Mesenchymal stem cell (in vitro differentiated cells and primary cell): Measurements from ENCODE around the gene TMEM94.

Experiments
- DNase-seq: peaks from one replicate; pipeline ENCODE4 v3.0.0-alpha.2; 2013
- H2AFZ ChIP-seq: one replicate; pipeline ENCODE4 v1.6.1; 2013; ENCODE audit warnings: low read depth, mild to moderate bottlenecking, control low read depth, inconsistent platforms, low read length, moderate library complexity
- H2AK5ac ChIP-seq: 2 replicates; pipeline ENCODE4 v1.6.1; 2013; ENCODE audit warnings: low read length, moderate library complexity, mild to moderate bottlenecking, inconsistent platforms; ENCODE audit not compliant: severe bottlenecking
- H2BK120ac ChIP-seq: one replicate; pipeline ENCODE4 v1.6.1; 2013; ENCODE audit warnings: low read depth, mild to moderate bottlenecking, inconsistent platforms, low read length, moderate library complexity
- H2BK12ac ChIP-seq, 2 experiments: one replicate each; pipeline ENCODE4 v1.6.1; 2013; ENCODE audit warnings: inconsistent platforms in 2 of 2, low read length in 2 of 2, mild to moderate bottlenecking in 2 of 2, moderate library complexity in 2 of 2, control low read depth in 1 of 2
- H2BK15ac ChIP-seq: one replicate; pipeline ENCODE4 v1.6.1; 2013; ENCODE audit warnings: mild to moderate bottlenecking, low read depth, inconsistent platforms; ENCODE audit not compliant: poor library complexity, severe bottlenecking
- H2BK5ac ChIP-seq: 2 replicates; pipeline ENCODE4 v1.6.1; 2013; ENCODE audit warnings: low read depth, mild to moderate bottlenecking, low read length, control low read depth, inconsistent platforms; ENCODE audit not compliant: poor library complexity, severe bottlenecking
- H3K14ac ChIP-seq, 2 experiments: one replicate each; pipeline ENCODE4 v1.6.1; 2013; ENCODE audit warnings: inconsistent platforms in 2 of 2, low read length in 2 of 2, control low read depth in 1 of 2, mild to moderate bottlenecking in 1 of 2, moderate library complexity in 1 of 2
- H3K18ac ChIP-seq, 2 experiments: one replicate each; pipeline ENCODE4 v1.6.1; 2013; ENCODE audit warnings: inconsistent platforms in 2 of 2, low read length in 2 of 2, control low read depth in 1 of 2, low read depth in 1 of 2, mild to moderate bottlenecking in 1 of 2
- H3K23ac ChIP-seq, 2 experiments: one replicate each; pipeline ENCODE4 v1.6.1; 2013; ENCODE audit warnings: inconsistent platforms in 2 of 2, low read length in 2 of 2, mild to moderate bottlenecking in 2 of 2, moderate library complexity in 2 of 2, control low read depth in 1 of 2
- H3K27ac ChIP-seq: 2 replicates; pipeline ENCODE4 v1.5.1; 2013; ENCODE audit warnings: mild to moderate bottlenecking, moderate library complexity, low read length, control low read depth, inconsistent platforms; ENCODE audit not compliant: poor library complexity, severe bottlenecking
- H3K27me3 ChIP-seq, 2 experiments: 2 replicates each; pipeline versions ENCODE4 v1.6.1 to v1.7.0; 2013; ENCODE audit warnings: low read length in 2 of 2, mild to moderate bottlenecking in 2 of 2, moderate library complexity in 2 of 2, control low read depth in 1 of 2, inconsistent platforms in 1 of 2; ENCODE audit not compliant: control insufficient read depth in 1 of 2, insufficient read depth in 1 of 2
- H3K36me3 ChIP-seq, 2 experiments: 2 replicates each; pipeline versions ENCODE4 v1.6.1 to v1.7.0; 2013; ENCODE audit warnings: low read length in 2 of 2, control low read depth in 1 of 2, inconsistent platforms in 1 of 2, low read depth in 1 of 2, mild to moderate bottlenecking in 1 of 2; ENCODE audit not compliant: insufficient read depth in 2 of 2, control insufficient read depth in 1 of 2
- H3K4ac ChIP-seq, 2 experiments: one replicate each; pipeline ENCODE4 v1.6.1; 2013; ENCODE audit warnings: inconsistent platforms in 2 of 2, low read length in 2 of 2, mild to moderate bottlenecking in 2 of 2, moderate library complexity in 2 of 2, control low read depth in 1 of 2, low read depth in 1 of 2
- H3K4me1 ChIP-seq: 2 replicates; pipeline ENCODE4 v1.6.1; 2013; ENCODE audit warnings: low read depth, low read length, control low read depth; ENCODE audit not compliant: control insufficient read depth, insufficient read depth
- H3K4me2 ChIP-seq: 2 replicates; pipeline ENCODE4 v1.6.1; 2013; ENCODE audit warnings: low read length, mild to moderate bottlenecking, inconsistent platforms; ENCODE audit not compliant: poor library complexity, severe bottlenecking
- H3K4me3 ChIP-seq, 2 experiments: 2 replicates each; pipeline versions ENCODE4 v1.5.1 to v1.7.0; 2013; ENCODE audit warnings: low read length in 2 of 2, mild to moderate bottlenecking in 2 of 2, control low read depth in 1 of 2, low read depth in 1 of 2; ENCODE audit not compliant: insufficient read depth in 1 of 2
- H3K79me1 ChIP-seq: replicated peaks from 2 replicates; pipeline ENCODE4 v1.6.1; 2013; ENCODE audit warnings: mild to moderate bottlenecking, control low read depth, low read length, inconsistent platforms; ENCODE audit not compliant: poor library complexity, severe bottlenecking
- H3K9ac ChIP-seq: 2 replicates; pipeline ENCODE4 v1.7.0; 2013; ENCODE audit warnings: mild to moderate bottlenecking, low read length, moderate library complexity
- H3K9me3 ChIP-seq: 2 replicates; pipeline ENCODE4 v1.7.0; 2013; ENCODE audit warnings: mild to moderate bottlenecking, low read length; ENCODE audit not compliant: control insufficient read depth
- H4K8ac ChIP-seq: one replicate; pipeline ENCODE4 v1.6.1; 2013; ENCODE audit warnings: inconsistent platforms, mild to moderate bottlenecking, low read length, moderate library complexity
- H4K91ac ChIP-seq: one replicate; pipeline ENCODE4 v1.6.1; 2013; ENCODE audit warnings: mild to moderate bottlenecking, low read length, inconsistent platforms
- WGBS: methylation state at CpG from one replicate; pipeline ENCODE4 v1.1.7; 2013; ENCODE audit warnings: mixed read lengths; 5-methylcytosine and 5-hydroxymethylcytosine counted together

Gene TMEM94

GRCh38 chr17:75468779-75469373 is 12.4 kb downstream of the TMEM94 start:
- H3K4me2 ChIP-seq: no peak overlapping the region
- H2AK5ac ChIP-seq: no peak overlapping the region
- no peak overlapping the region for H2BK15ac ChIP-seq
- H3K4me1 ChIP-seq: peaks cover 4% of the 10 kb centered on the region
- peaks cover 29% of the 10 kb centered on the region for H3K79me1 ChIP-seq
- 89% methylated on average over 12 of the region's 13 CpGs for WGBS
- no peak overlapping the region for H2AFZ ChIP-seq
- H3K23ac ChIP-seq: no peak overlapping the region
- H2BK120ac ChIP-seq: no peak overlapping the region
- no peak overlapping the region for H3K27ac ChIP-seq
- H3K27me3 ChIP-seq: no peaks in the 10 kb centered on the region
- no peak overlapping the region for H3K4me3 ChIP-seq
- H3K9me3 ChIP-seq: no peaks in the 10 kb centered on the region
- no peak overlapping the region for H3K18ac ChIP-seq
- H2BK5ac ChIP-seq: no peak overlapping the region
- no peak for DNase-seq
- H3K14ac ChIP-seq: no peak overlapping the region
- H3K36me3 ChIP-seq: peaks cover 11 to 21% of the 10 kb centered on the region in 2 experiments
- H4K91ac ChIP-seq: no peak overlapping the region
- H3K9ac ChIP-seq: no peak overlapping the region
- no peak overlapping the region for H4K8ac ChIP-seq
- no peak overlapping the region for H2BK12ac ChIP-seq
- H3K4ac ChIP-seq: no peak overlapping the region

GRCh38 chr17:75471207-75471606 is 14.8 kb downstream of the TMEM94 start:
- Histone ChIP-seq H3K4me3 (no peak overlapping the region), H4K8ac (peak overlapping the region; percentile 7), H2BK120ac (no peak overlapping the region), H3K27me3 (no peaks in the 10 kb centered on the region), H4K91ac (no peak overlapping the region), H3K23ac (no peak overlapping the region), H2AFZ (no peak overlapping the region), H2AK5ac (no peak overlapping the region), H3K4me1 (peaks cover 17% of the 10 kb centered on the region), H3K4ac (no peak overlapping the region), H3K4me2 (no peak overlapping the region), H3K36me3 (peaks cover 21 to 25% of the 10 kb centered on the region in 2 experiments), H3K9ac (no peak overlapping the region), H3K9me3 (no peaks in the 10 kb centered on the region), H3K27ac (no peak overlapping the region), H2BK15ac (no peak overlapping the region), H3K14ac (no peak overlapping the region), H2BK12ac (no peak overlapping the region), H3K79me1 (peaks cover 24% of the 10 kb centered on the region), H2BK5ac (no peak overlapping the region), H3K18ac (no peak overlapping the region)
- no peak for DNase-seq
- WGBS: 91% methylated on average over 5 of the region's 6 CpGs

- Histone ChIP-seq H4K8ac (no peak overlapping the region), H2AFZ (no peak overlapping the region), H3K27me3 (no peaks in the 10 kb centered on the region), H3K4me1 (peaks cover 17% of the 10 kb centered on the region), H3K27ac (no peak overlapping the region), H3K36me3 (peaks cover 21 to 32% of the 10 kb centered on the region in 2 experiments), H3K4ac (no peak overlapping the region), H2BK15ac (no peak overlapping the region), H2AK5ac (no peak overlapping the region), H4K91ac (no peak overlapping the region), H3K4me2 (no peak overlapping the region), H3K79me1 (peaks cover 25% of the 10 kb centered on the region), H3K9ac (no peak overlapping the region), H3K14ac (no peak overlapping the region), H3K4me3 (no peak overlapping the region), H2BK120ac (no peak overlapping the region), H3K9me3 (no peaks in the 10 kb centered on the region), H3K18ac (no peak overlapping the region), H2BK5ac (no peak overlapping the region), H2BK12ac (no peak overlapping the region), H3K23ac (no peak overlapping the region)
- DNase-seq: no peak
- WGBS: 74% methylated on average over 4 of the region's 4 CpGs
These were observed 15.7 kb downstream of the TMEM94 start for GRCh38 chr17:75472119-75472518.

GRCh38 chr17:75473246-75473645 is 16.8 kb downstream of the TMEM94 start:
- Histone ChIP-seq H3K18ac (no peak overlapping the region), H2BK120ac (no peak overlapping the region), H2AK5ac (no peak overlapping the region), H3K4me1 (peaks cover 16% of the 10 kb centered on the region), H3K9ac (no peak overlapping the region), H3K36me3 (peaks cover 21 to 32% of the 10 kb centered on the region in 2 experiments), H3K23ac (no peak overlapping the region), H2BK12ac (no peak overlapping the region), H3K79me1 (peaks cover 26% of the 10 kb centered on the region), H3K4me2 (no peak overlapping the region), H3K14ac (no peak overlapping the region), H4K91ac (no peak overlapping the region), H3K4ac (no peak overlapping the region), H3K9me3 (no peaks in the 10 kb centered on the region), H2AFZ (no peak overlapping the region), H3K4me3 (no peak overlapping the region), H3K27ac (no peak overlapping the region), H2BK15ac (no peak overlapping the region), H3K27me3 (no peaks in the 10 kb centered on the region), H2BK5ac (no peak overlapping the region), H4K8ac (no peak overlapping the region)
- DNase-seq: no peak
- 98% methylated on average over 2 of the region's 2 CpGs for WGBS
